RCC 7860 (cell line): ENCODE data around the gene SBF2.
A peak's percentile ranks its signal among the peaks of the same experiment; 100 is the strongest.
"Not testable (repeated sequence)": the region's sequence is repeated elsewhere in the genome, so short reads cannot be mapped to it uniquely, and the experiment has no call there.

ENCODE experiments used
- DNase-seq: peaks from one replicate; pipeline ENCODE4 v3.0.0-alpha.2; 2015; ENCODE audit warnings: low spot score
- FAIRE-seq: peaks from 2 replicates; lab custom pipeline; 2012; peaks lifted over from hg19 to GRCh38; lab: Jason Lieb, UNC

The SBF2 gene

DNA sequence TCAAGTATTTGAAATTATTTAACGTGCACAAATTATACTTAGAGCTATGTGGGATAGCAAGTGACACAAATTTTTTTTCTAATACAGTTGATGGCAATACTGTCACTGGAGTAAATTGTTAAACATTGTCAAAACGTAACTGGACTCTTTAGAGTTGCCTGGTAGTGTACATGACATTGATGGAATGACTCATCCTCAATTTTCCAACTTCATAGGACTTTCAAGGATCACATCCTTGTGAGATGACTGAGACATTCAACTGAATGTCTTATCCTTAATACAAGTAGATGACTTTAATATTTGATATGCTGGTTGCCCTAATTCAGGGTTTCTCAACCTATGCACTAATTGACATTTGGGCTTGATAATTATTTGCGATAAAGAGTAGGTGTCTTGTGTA lies 320.1 kb downstream of the SBF2 start:
- DNase-seq (no peak), FAIRE-seq (no peak)

GRCh38 chr11:9972989-9973388 lies 321.0 kb downstream of the SBF2 start:
- peak; percentile 28 for DNase-seq
- no peak for FAIRE-seq

GRCh38 chr11:9971894-9972293 lies 322.1 kb downstream of the SBF2 start:
- DNase-seq (no peak), FAIRE-seq (no peak)

DNA sequence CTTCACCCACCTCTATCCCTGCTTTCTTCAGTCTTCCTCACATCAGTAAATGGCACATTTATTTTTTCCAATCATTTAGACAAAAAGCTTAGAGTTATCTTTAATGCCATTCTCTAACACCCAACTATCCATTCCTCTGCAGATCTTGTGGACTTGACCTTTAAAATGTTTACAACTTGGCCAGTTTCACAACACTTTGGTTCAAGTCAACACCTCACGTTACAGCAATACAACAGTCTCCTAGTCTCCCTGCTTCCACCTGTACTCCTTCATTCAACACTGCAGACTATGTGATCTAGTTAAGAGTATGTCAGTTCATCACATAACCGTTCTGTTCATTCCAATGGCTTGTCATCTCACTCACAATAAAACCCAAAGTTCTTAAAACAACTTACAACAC lies 325.0 kb downstream of the SBF2 start:
- FAIRE-seq (no peak), DNase-seq (no peak)

- DNase-seq (no peak), FAIRE-seq (no peak)
These were observed 331.3 kb downstream of the SBF2 start for GRCh38 chr11:9962722-9963121.

- FAIRE-seq: no peak
- no peak for DNase-seq
These were observed 336.9 kb downstream of the SBF2 start for GRCh38 chr11:9957072-9957471.

- FAIRE-seq: no peak
- no peak for DNase-seq
These were observed 337.5 kb downstream of the SBF2 start for GRCh38 chr11:9956483-9956882.

- no peak for FAIRE-seq
- no peak for DNase-seq
These were observed 338.6 kb downstream of the SBF2 start for GRCh38 chr11:9955391-9955790.

DNA sequence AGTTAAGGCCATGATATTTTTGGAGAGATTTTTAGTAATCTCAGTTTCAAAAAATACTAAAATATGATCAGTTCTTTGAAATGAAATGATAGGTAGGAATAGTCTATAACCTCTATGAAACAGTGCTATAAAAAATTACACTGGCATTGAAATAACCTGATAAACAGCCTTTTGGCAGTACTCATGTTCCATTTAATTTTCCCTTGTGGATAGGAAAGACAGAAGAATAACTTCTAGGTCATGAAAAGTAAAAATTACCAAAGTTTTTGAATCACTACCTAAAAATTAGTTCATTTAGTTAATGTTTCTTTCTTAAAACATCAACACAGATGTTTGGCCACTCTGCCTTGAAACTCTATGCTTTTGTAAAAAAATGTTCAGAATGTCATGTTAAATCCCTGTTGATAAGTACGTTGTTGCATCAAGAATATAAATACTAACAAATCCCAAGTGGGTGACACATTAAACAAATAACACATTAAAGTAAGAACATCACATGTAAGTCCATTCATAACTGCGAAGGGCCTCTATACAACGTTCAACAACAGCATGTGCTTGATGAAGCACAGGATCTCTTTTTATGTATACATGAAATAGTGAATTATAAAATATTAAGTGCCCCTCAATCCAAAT lies 339.9 kb downstream of the SBF2 start:
- DNase-seq (no peak), FAIRE-seq (no peak)

DNA sequence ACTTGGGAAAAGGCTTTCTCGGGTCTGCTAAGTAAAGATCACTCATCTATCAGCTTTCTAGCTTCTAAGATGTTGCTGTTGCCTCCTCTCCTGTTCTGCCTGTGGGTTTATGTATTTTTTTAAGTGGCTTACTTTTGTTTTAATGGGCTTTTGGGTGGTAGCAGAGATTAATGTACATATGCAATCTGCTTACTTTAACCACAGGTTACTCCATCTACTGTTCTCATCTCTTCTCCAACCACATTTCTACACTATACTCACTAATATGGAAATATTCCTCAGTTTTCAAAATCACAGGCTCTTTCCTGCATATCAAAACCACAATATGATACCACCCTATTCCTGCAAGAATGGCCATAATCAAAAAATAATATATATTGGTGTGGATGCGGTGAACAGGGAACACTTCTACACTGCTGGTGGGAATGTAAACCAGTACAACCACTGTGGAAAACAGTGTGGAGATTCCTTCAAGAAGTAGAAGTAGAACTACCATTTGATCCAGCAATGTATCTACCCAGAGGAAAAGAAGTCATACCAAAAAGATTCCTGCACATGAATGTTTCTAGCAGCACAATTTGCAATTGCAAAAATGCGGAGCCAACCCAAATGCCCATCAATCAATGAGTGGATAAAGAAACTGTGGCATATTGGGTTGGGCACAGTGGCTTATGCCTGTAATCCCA lies 341.4 kb downstream of the SBF2 start:
- no peak for DNase-seq
- FAIRE-seq: no peak

DNA sequence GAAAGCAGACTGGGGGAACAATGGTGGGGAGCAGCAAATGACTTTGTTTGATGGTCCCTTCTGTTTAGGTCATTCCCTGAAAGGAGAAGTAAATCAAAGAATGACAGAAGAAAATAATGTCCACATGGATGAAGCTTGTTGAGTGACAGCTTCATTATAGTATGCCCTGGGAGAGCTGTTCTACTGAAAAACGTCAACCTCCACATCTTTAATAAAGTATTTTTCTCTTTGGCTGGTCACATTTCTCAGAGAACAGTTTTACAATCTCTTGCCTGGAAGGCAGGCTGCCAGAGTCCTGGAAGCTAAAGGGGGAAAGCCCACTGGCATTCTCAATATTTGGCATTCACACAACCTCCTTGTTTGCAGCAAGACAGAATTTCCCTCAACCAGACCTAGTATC lies 342.2 kb downstream of the SBF2 start:
- DNase-seq: no peak
- no peak for FAIRE-seq

DNA sequence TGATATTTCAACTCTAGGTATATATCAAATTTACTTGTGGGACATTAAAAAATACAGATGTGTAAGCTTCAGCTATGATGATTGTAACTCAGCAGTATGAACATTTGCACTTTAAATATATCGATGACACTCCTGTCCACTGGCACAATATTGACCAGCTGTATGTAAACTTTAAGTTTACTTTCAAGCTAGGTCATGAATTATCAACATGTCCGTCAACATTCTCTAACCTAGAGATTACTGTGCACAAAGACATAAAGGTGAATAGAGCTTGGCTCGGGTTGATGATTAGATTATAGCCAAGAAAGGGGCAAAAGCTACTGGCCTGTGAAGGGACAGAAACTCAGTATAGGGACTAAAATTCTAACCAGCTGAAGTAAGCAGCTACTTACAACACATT lies 343.6 kb downstream of the SBF2 start:
- FAIRE-seq: no peak
- no peak for DNase-seq

GRCh38 chr11:9947231-9947864 lies 346.7 kb downstream of the SBF2 start:
- DNase-seq (no peak), FAIRE-seq (no peak)

- DNase-seq, FAIRE-seq: not testable (repeated sequence)
These were observed 348.3 kb downstream of the SBF2 start for GRCh38 chr11:9945680-9946079.

DNA sequence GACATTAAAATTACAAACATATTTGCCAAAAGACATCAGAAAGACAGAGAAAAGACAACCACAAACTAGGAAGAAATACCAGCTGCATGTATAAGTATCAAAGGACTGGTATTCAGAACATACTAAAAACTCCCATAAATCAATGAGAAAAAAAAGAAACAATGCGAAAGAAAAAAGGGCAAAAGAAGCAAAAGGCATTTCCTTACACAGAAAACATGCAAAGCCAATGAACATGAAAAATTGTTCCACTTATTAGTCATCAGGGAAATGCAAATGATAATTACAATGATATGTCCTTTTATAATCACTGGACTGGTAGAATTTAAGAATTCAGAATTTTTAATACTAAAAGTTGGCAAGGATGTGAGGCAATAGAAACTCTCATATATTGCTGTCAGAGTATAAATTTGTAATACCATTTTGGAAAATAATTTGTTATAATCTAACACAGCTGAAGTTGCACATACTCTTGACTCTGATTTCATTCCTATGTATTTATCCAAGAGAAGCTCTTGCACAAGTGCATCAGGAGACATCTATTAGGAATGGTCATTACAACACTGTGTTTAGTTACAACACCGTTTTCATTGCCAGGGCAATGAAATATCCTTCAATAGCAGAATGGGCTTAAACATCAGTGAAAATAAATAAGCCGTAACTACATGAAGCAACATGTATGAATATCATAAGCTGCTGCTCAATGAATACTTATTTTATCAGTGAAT lies 350.5 kb downstream of the SBF2 start:
- DNase-seq (no peak), FAIRE-seq (no peak)

GRCh38 chr11:9941991-9942390 lies 352.0 kb downstream of the SBF2 start:
- FAIRE-seq (no peak), DNase-seq (no peak)

DNA sequence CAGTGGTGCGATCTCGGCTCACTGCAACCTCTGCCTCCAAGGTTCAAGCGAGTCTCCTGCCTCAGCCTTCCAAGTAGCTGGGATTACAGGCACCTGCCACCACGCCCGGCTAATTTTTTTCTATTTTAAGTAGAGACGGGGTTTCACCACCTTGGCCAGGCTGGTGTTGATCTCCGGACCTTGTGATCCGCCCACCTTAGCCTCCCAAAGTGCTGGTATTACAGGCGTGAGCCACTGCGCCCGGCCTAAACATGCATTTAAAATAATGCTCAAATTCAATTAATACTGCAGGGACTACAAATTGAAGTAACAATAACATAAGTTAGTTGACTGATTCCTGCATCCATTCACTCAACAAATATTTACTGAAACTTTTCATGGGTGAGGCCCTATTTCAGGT lies 354.9 kb downstream of the SBF2 start:
- not testable (repeated sequence) for FAIRE-seq, DNase-seq

GRCh38 chr11:9936754-9937153 lies 357.3 kb downstream of the SBF2 start:
- FAIRE-seq: no peak

DNA sequence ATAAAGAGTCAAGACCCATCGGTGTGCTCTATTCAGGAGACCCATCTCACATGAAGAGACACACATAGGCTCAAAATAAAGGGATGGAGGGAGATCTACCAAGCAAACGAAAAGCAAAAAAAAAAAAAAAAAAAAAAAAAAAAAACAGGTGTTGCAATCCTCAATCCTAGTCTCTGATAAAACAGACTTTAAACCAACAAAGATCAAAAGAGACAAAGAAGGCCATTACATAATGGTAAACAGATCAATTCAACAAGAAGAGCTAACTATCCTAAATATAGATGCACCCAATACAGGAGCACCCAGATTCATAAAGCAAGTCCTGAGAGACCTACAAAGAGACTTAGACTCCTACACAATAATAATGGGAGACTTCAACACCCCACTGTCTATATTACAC lies 361.2 kb downstream of the SBF2 start:
- DNase-seq: not testable (repeated sequence)

More at GRCh38 chr11:9936754-9937153, 357.3 kb downstream of the SBF2 start:
- no peak for DNase-seq

DNA sequence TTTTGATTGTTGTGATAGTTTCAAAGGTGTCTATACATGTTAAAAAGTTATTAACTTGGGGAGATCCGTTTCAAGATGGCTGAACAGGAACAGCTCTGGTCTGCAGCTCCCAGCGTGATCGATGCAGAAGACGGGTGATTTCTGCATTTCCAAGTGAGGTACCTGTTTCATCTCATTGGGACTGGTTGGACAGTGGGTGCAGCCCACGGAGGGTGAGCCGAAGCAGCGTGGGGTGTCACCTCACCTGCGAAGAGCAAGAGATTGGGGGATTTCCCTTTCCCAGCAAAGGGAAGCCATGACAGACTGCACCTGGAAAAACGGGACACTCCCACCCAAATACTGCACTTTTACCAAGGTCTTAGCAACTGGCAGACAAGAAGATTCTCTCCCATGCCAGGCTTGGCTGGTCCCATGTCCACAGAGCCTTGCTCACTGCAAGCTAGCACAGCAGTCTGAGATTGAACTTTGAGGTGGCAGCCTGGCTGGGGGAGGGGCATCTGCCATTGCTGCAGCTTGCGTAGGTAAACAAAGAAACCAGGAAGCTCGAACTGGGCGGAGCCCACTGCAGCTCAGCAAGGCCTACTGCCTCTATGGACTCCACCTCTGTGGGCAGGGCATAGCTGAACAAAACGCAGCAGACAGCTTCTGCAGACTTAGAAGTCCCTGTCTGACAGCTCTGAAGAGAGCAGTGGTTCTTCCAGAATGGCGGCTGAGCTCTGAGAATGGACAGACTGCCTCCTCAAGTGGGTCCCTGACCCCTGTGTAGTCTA lies 363.3 kb downstream of the SBF2 start:
- FAIRE-seq: not testable (repeated sequence)

More for the DNA sequence above, 361.2 kb downstream of the SBF2 start:
- FAIRE-seq: not testable (repeated sequence)

DNA sequence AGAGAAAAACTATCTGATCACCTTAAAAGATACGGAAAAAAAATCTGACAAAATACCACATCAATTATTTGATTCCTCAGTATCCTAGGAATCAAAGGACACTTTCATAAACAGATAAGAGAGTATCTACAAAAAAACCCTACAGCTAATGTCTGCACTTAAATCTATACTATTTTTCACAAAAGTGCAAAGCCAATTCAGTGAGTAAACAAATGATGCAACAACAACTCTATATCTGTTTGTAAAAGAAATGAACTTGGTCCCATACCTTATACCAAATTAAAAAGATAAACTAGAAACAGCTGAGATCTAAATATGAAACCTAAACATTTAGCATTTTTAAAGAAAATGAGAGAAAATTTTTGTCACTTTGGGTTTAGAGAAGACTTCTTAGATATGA lies 366.3 kb downstream of the SBF2 start:
- DNase-seq: no peak
- no peak for FAIRE-seq

More for the DNA sequence above, 363.3 kb downstream of the SBF2 start:
- DNase-seq: not testable (repeated sequence)
